ENCODE data around the gene POLR1C.

POLR1C gene

GRCh38 chr6:43468240-43468639 lies 48.6 kb upstream of the POLR1C start:
- H2AFZ ChIP-seq (ENCODE audit: low read length) = no peak overlapping the region
- no peaks in the 10 kb centered on the region for H3K79me2 ChIP-seq (ENCODE audit: insufficient read depth, low read length)
- H3K4me2 ChIP-seq (ENCODE audit: low read length) = no peak overlapping the region
- no peak overlapping the region for H3K9ac ChIP-seq (ENCODE audit: low read length)
- no peaks in the 10 kb centered on the region for H3K36me3 ChIP-seq (ENCODE audit: insufficient read depth, low read length)
- no peaks in the 10 kb centered on the region for H3K27me3 ChIP-seq (ENCODE audit: insufficient read depth, low read length)
- H3K27ac ChIP-seq (ENCODE audit: low read depth, low read length, poor library complexity, severe bottlenecking) = no peak overlapping the region
- H3K4me3 ChIP-seq (ENCODE audit: low read depth, low read length, poor library complexity, severe bottlenecking) = no peak overlapping the region
- no peaks in the 10 kb centered on the region for H3K4me1 ChIP-seq (ENCODE audit: insufficient read depth, low read length, severe bottlenecking)
- H4K20me1 ChIP-seq (ENCODE audit: insufficient read depth, low read length) = no peaks in the 10 kb centered on the region
- no peaks in the 10 kb centered on the region for H3K9me2 ChIP-seq (ENCODE audit: low read depth, low read length)
- no peaks in the 10 kb centered on the region for H3F3A ChIP-seq (ENCODE audit: insufficient read depth, low read length)
- TF ChIP-seq EZH2 (IDR thresholded peaks at IDR 0.05; ENCODE audit: borderline replicate concordance, low read length) = no peak
- TF ChIP-seq, protein P1, sequence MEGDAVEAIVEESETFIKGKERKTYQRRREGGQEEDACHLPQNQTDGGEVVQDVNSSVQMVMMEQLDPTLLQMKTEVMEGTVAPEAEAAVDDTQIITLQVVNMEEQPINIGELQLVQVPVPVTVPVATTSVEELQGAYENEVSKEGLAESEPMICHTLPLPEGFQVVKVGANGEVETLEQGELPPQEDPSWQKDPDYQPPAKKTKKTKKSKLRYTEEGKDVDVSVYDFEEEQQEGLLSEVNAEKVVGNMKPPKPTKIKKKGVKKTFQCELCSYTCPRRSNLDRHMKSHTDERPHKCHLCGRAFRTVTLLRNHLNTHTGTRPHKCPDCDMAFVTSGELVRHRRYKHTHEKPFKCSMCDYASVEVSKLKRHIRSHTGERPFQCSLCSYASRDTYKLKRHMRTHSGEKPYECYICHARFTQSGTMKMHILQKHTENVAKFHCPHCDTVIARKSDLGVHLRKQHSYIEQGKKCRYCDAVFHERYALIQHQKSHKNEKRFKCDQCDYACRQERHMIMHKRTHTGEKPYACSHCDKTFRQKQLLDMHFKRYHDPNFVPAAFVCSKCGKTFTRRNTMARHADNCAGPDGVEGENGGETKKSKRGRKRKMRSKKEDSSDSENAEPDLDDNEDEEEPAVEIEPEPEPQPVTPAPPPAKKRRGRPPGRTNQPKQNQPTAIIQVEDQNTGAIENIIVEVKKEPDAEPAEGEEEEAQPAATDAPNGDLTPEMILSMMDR (IDR thresholded peaks at IDR 0.05; ENCODE audit: low read length) = no peak
- H3K9me3 ChIP-seq (ENCODE audit: low read length) = no peaks in the 10 kb centered on the region

GRCh38 chr6:43468748-43469681 lies 47.9 kb upstream of the POLR1C start:
- Histone ChIP-seq H3K9me3 (ENCODE audit: low read length) (no peaks in the 10 kb centered on the region), H3K27ac (ENCODE audit: low read depth, low read length, poor library complexity, severe bottlenecking) (no peak overlapping the region), H3K9me2 (ENCODE audit: low read depth, low read length) (no peaks in the 10 kb centered on the region), H3K9ac (ENCODE audit: low read length) (no peak overlapping the region), H3K36me3 (ENCODE audit: insufficient read depth, low read length) (no peaks in the 10 kb centered on the region), H3K4me1 (ENCODE audit: insufficient read depth, low read length, severe bottlenecking) (no peaks in the 10 kb centered on the region), H3K4me3 (ENCODE audit: low read depth, low read length, poor library complexity, severe bottlenecking) (no peak overlapping the region), H3F3A (ENCODE audit: insufficient read depth, low read length) (no peaks in the 10 kb centered on the region), H4K20me1 (ENCODE audit: insufficient read depth, low read length) (no peaks in the 10 kb centered on the region), H3K79me2 (ENCODE audit: insufficient read depth, low read length) (no peaks in the 10 kb centered on the region), H3K27me3 (ENCODE audit: insufficient read depth, low read length) (no peaks in the 10 kb centered on the region), H2AFZ (ENCODE audit: low read length) (no peak overlapping the region), H3K4me2 (ENCODE audit: low read length) (no peak overlapping the region)
- no peak for TF ChIP-seq EZH2 (IDR thresholded peaks at IDR 0.05; ENCODE audit: borderline replicate concordance, low read length)
- TF ChIP-seq, protein P1 (IDR thresholded peaks at IDR 0.05; ENCODE audit: low read length) = no peak

DNA sequence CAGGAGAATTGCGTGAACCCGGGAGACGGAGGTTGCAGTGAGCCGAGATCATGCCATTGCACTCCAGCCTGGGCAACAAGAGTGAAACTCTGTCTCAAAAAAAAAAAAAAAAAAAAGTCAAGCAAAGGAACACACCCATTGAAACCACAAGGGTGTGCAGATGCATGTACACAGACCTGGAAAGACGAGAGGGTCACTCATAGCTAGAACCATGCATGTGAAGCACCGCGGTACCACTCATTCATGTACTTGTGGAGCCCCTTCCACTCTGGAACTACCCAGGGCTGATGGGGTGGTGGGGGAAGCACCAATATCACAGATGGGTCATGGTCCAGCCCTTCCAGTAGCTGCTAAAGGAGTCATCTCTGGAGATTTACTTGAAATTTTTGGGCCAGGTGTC lies 46.9 kb upstream of the POLR1C start:
- H3K9me3 ChIP-seq (ENCODE audit: low read length) = no peaks in the 10 kb centered on the region
- no peaks in the 10 kb centered on the region for H3K36me3 ChIP-seq (ENCODE audit: insufficient read depth, low read length)
- H4K20me1 ChIP-seq (ENCODE audit: insufficient read depth, low read length) = no peaks in the 10 kb centered on the region
- no peaks in the 10 kb centered on the region for H3K4me1 ChIP-seq (ENCODE audit: insufficient read depth, low read length, severe bottlenecking)
- no peak overlapping the region for H2AFZ ChIP-seq (ENCODE audit: low read length)
- no peaks in the 10 kb centered on the region for H3F3A ChIP-seq (ENCODE audit: insufficient read depth, low read length)
- no peak for TF ChIP-seq EZH2 (IDR thresholded peaks at IDR 0.05; ENCODE audit: borderline replicate concordance, low read length)
- TF ChIP-seq, protein P1 (IDR thresholded peaks at IDR 0.05; ENCODE audit: low read length) = no peak
- H3K4me2 ChIP-seq (ENCODE audit: low read length) = no peak overlapping the region
- no peak overlapping the region for H3K4me3 ChIP-seq (ENCODE audit: low read depth, low read length, poor library complexity, severe bottlenecking)
- H3K9ac ChIP-seq (ENCODE audit: low read length) = no peak overlapping the region
- H3K79me2 ChIP-seq (ENCODE audit: insufficient read depth, low read length) = no peaks in the 10 kb centered on the region
- no peaks in the 10 kb centered on the region for H3K27me3 ChIP-seq (ENCODE audit: insufficient read depth, low read length)
- no peaks in the 10 kb centered on the region for H3K9me2 ChIP-seq (ENCODE audit: low read depth, low read length)
- H3K27ac ChIP-seq (ENCODE audit: low read depth, low read length, poor library complexity, severe bottlenecking) = no peak overlapping the region
